NB4 (cell line): ENCODE results near the gene ARID5A.

Experiments used
- DNase-seq: peaks from one replicate; pipeline ENCODE4 v3.0.0; 2010; ENCODE audit warnings: low read depth
- H3K4me3 ChIP-seq: one replicate; pipeline ENCODE4 v1.5.1; 2011; ENCODE audit warnings: mild to moderate bottlenecking, low read depth, low read length, moderate library complexity
- CTCF ChIP-seq: IDR thresholded peaks from one replicate; pipeline ENCODE4 v1.5.1; 2012; ENCODE audit warnings: low read depth, low read length
- MAX ChIP-seq: IDR thresholded peaks from 2 replicates; pipeline ENCODE4 v1.6.1; 2011; ENCODE audit warnings: low read depth, low read length
- MYC ChIP-seq: IDR thresholded peaks from 2 replicates; pipeline ENCODE4 v1.6.1; 2011; ENCODE audit warnings: low read depth, low read length
- POLR2A ChIP-seq: IDR thresholded peaks from 2 replicates; pipeline ENCODE4 v1.6.1; 2011; ENCODE audit warnings: mild to moderate bottlenecking; ENCODE audit not compliant: insufficient read length; ENCODE audit errors: extremely low read depth

ARID5A gene

GRCh38 chr2:96534141-96534540 is 2.4 kb upstream of the ARID5A start:
- no peak for DNase-seq
- TF ChIP-seq MYC (no peak), MAX (no peak), POLR2A (no peak), CTCF (no peak)
- H3K4me3 ChIP-seq, result no peak overlapping the region

- no peak for DNase-seq
- TF ChIP-seq CTCF, result no peak
- no peak for TF ChIP-seq MAX
- TF ChIP-seq POLR2A, result no peak
- TF ChIP-seq MYC, result no peak
- H3K4me3 ChIP-seq, result no peak overlapping the region
Observed at GRCh38 chr2:96534701-96535181, 1.8 kb upstream of the ARID5A start.

GRCh38 chr2:96535331-96535730 is 1.2 kb upstream of the ARID5A start:
- no peak for TF ChIP-seq MAX
- H3K4me3 ChIP-seq, result no peak overlapping the region
- no peak for DNase-seq

GRCh38 chr2:96537066-96537733 is 648 bp downstream of the ARID5A start:
- peak; percentile 97 for DNase-seq
- H3K4me3 ChIP-seq, result peak overlapping the region; percentile 65
- no peak for TF ChIP-seq CTCF
- TF ChIP-seq MYC, result peak; percentile 59; the same call in 1 of the 2 replicates
- no peak for TF ChIP-seq POLR2A
- peak; percentile 66 for TF ChIP-seq MAX

- H3K4me3 ChIP-seq, result peak overlapping the region; percentile 65
- TF ChIP-seq POLR2A (no peak), CTCF (no peak), MYC (no peak), MAX (no peak)
- peak; percentile 43 for DNase-seq
Observed at GRCh38 chr2:96537734-96538486, 1.4 kb downstream of the ARID5A start.

GRCh38 chr2:96538487-96539214 is 2.1 kb downstream of the ARID5A start:
- H3K4me3 ChIP-seq, result peak overlapping the region; percentile 65
- peak; percentile 46 for DNase-seq
- TF ChIP-seq MAX, result no peak
- no peak for TF ChIP-seq POLR2A
- no peak for TF ChIP-seq CTCF
- TF ChIP-seq MYC, result no peak
